Cardiac muscle cell (in vitro differentiated cells and primary cell): ENCODE measurements around the gene DCLRE1C. TPM values are rescaled to one million over a fixed set of nuclear protein-coding genes. Genes with fewer than 3 reads are reported as not detected.

Experiments used
- polyA plus RNA-seq: library from polyadenylated mRNA; unstranded; fragments of >200 nt; fragmentation: Nextera tagmentation; extraction: Ambion mirVana; gene quantifications from 2 replicates; pipeline ENCODE4 v1.2.1, GENCODE V29; 2016
- total RNA-seq: library from RNA; depleted of rRNA; stranded (reverse); fragments of >200 nt; gene quantifications from 2 replicates; pipeline ENCODE4 v1.2.3, GENCODE V29; 2016

Gene DCLRE1C
- total and polyA plus RNA-seq, 2 experiments from 2014 or later, result 8.2 to 16.6 TPM

Other genes with a start within 250 kb of the DCLRE1C start
- gene FAM107B, start 179.2 kb downstream of the DCLRE1C start, total RNA-seq, result 6.0 TPM in 2 replicates
- gene FAM107B, start 179.2 kb downstream of the DCLRE1C start, polyA plus RNA-seq, result 9.6 and 12.8 TPM in 2 replicates
- gene CDNF, start 116.1 kb downstream of the DCLRE1C start, total RNA-seq, result 0.74 and 4.1 TPM in 2 replicates
- gene CDNF, start 116.1 kb downstream of the DCLRE1C start, polyA plus RNA-seq, result 1.4 and 2.9 TPM in 2 replicates
- gene HSPA14, start 115.8 kb downstream of the DCLRE1C start, total RNA-seq, result 14.0 and 14.2 TPM in 2 replicates
- 19.3 and 22.3 TPM in 2 replicates for gene HSPA14, start 115.8 kb downstream of the DCLRE1C start, polyA plus RNA-seq
- 16.0 and 16.7 TPM in 2 replicates for gene MSANTD7, start 115.8 kb downstream of the DCLRE1C start, total RNA-seq
- 8.0 and 10.1 TPM in 2 replicates for gene MSANTD7, start 115.8 kb downstream of the DCLRE1C start, polyA plus RNA-seq
- gene SUV39H2, start 75.2 kb downstream of the DCLRE1C start, total RNA-seq, result 6.9 and 10.6 TPM in 2 replicates
- gene SUV39H2, start 75.2 kb downstream of the DCLRE1C start, polyA plus RNA-seq, result 12.4 and 20.4 TPM in 2 replicates
- 1.2 TPM in 1 of 2 replicates, not detected in the other for gene MEIG1, start 5.3 kb upstream of the DCLRE1C start, total RNA-seq
- gene MEIG1, start 5.3 kb upstream of the DCLRE1C start, polyA plus RNA-seq, result 3.0 and 4.2 TPM in 2 replicates
- gene OLAH, start 89.8 kb upstream of the DCLRE1C start, total RNA-seq, result not detected in 2 replicates
- not detected in 2 replicates for gene OLAH, start 89.8 kb upstream of the DCLRE1C start, polyA plus RNA-seq
- gene ACBD7, start 134.7 kb upstream of the DCLRE1C start, total RNA-seq, result 4.2 and 15.4 TPM in 2 replicates
- gene ACBD7, start 134.7 kb upstream of the DCLRE1C start, polyA plus RNA-seq, result 1.2 and 2.1 TPM in 2 replicates
- 14.3 and 18.0 TPM in 2 replicates for gene RPP38, start 143.3 kb upstream of the DCLRE1C start, total RNA-seq
- gene RPP38, start 143.3 kb upstream of the DCLRE1C start, polyA plus RNA-seq, result 20.0 and 25.2 TPM in 2 replicates
- gene NMT2, start 214.6 kb upstream of the DCLRE1C start, total RNA-seq, result 11.0 and 14.1 TPM in 2 replicates
- gene NMT2, start 214.6 kb upstream of the DCLRE1C start, polyA plus RNA-seq, result 8.7 and 13.0 TPM in 2 replicates